Neuronal stem cell (in vitro differentiated cells): ENCODE measurements around the gene ITGAX.
A peak's percentile ranks its signal among the peaks of the same experiment; 100 is the strongest.

Experiments used
- DNase-seq: peaks from one replicate; pipeline ENCODE4 v3.0.0-alpha.2; 2013; ENCODE audit warnings: low spot score
- H2AFZ ChIP-seq: one replicate; pipeline ENCODE4 v1.6.1; 2013; ENCODE audit warnings: mild to moderate bottlenecking, low read length, inconsistent platforms
- H2AK5ac ChIP-seq: 2 replicates; pipeline ENCODE4 v1.6.1; 2013; ENCODE audit warnings: low read depth, mild to moderate bottlenecking, inconsistent platforms, low read length, moderate library complexity, mixed read lengths
- H2BK120ac ChIP-seq: 2 replicates; pipeline ENCODE4 v1.6.1; 2013; ENCODE audit warnings: low read depth, mild to moderate bottlenecking, inconsistent platforms, low read length, moderate library complexity, mixed read lengths
- H2BK12ac ChIP-seq: one replicate; pipeline ENCODE4 v1.6.1; 2013; ENCODE audit warnings: low read length, inconsistent platforms
- H2BK15ac ChIP-seq: 2 replicates; pipeline ENCODE4 v1.6.1; 2013; ENCODE audit warnings: mild to moderate bottlenecking, low read length, inconsistent platforms, mixed read lengths
- H2BK5ac ChIP-seq: one replicate; pipeline ENCODE4 v1.6.1; 2013; ENCODE audit warnings: inconsistent platforms, mild to moderate bottlenecking, low read length, moderate library complexity
- H3K14ac ChIP-seq: one replicate; pipeline ENCODE4 v1.6.1; 2013; ENCODE audit warnings: low read length, inconsistent platforms
- H3K18ac ChIP-seq: 2 replicates; pipeline ENCODE4 v1.6.1; 2013; ENCODE audit warnings: low read length, inconsistent platforms
- H3K23ac ChIP-seq: 2 replicates; pipeline ENCODE4 v1.6.1; 2013; ENCODE audit warnings: low read depth, mild to moderate bottlenecking, mixed read lengths, low read length, inconsistent platforms; ENCODE audit not compliant: poor library complexity
- H3K27ac ChIP-seq: replicated peaks from 3 replicates; pipeline ENCODE4 v1.5.1; 2013; ENCODE audit warnings: low read length, inconsistent platforms
- H3K27me3 ChIP-seq, 3 experiments: 2 replicates each; pipeline ENCODE4 v1.6.1; 2013; ENCODE audit warnings: low read length in 3 of 3, mild to moderate bottlenecking in 2 of 3, inconsistent platforms in 1 of 3, low read depth in 1 of 3, mixed read lengths in 1 of 3, moderate library complexity in 1 of 3; ENCODE audit not compliant: control insufficient read depth in 3 of 3, insufficient read depth in 3 of 3
- H3K36me3 ChIP-seq, 2 donors: replicated peaks in 1 of 2; 2 replicates each; pipeline ENCODE4 v1.6.1; 2013; ENCODE audit warnings: low read length in 2 of 2; ENCODE audit not compliant: control insufficient read depth in 2 of 2, insufficient read depth in 2 of 2
- H3K4ac ChIP-seq: 2 replicates; pipeline ENCODE4 v1.6.1; 2013; ENCODE audit warnings: inconsistent platforms, mild to moderate bottlenecking, low read length, moderate library complexity
- H3K4me1 ChIP-seq, 2 donors: 1 replicate in 1 of 2; 2 replicates in 1 of 2; pipeline ENCODE4 v1.6.1; 2013; ENCODE audit warnings: low read length in 2 of 2, low read depth in 1 of 2; ENCODE audit not compliant: control insufficient read depth in 2 of 2, insufficient read depth in 1 of 2
- H3K4me2 ChIP-seq: one replicate; pipeline ENCODE4 v1.6.1; 2013; ENCODE audit warnings: mild to moderate bottlenecking, low read length, inconsistent platforms; ENCODE audit not compliant: insufficient read depth, poor library complexity, severe bottlenecking
- H3K4me3 ChIP-seq, 2 donors: 2 replicates each; pipeline ENCODE4 v1.5.1; 2013; ENCODE audit warnings: low read length in 2 of 2, mild to moderate bottlenecking in 2 of 2, inconsistent platforms in 1 of 2, moderate library complexity in 1 of 2
- H3K79me1 ChIP-seq: one replicate; pipeline ENCODE4 v1.6.1; 2013; ENCODE audit warnings: low read depth, mild to moderate bottlenecking, inconsistent platforms, low read length, moderate library complexity
- H3K9ac ChIP-seq: one replicate; pipeline ENCODE4 v1.6.1; 2013; ENCODE audit warnings: mild to moderate bottlenecking, low read depth, low read length, inconsistent platforms; ENCODE audit not compliant: poor library complexity
- H3K9me3 ChIP-seq, 2 donors: replicated peaks in 1 of 2; 2 replicates each; pipeline versions ENCODE3 to v1.6.1; 2013; ENCODE audit warnings: low read length in 2 of 2, mild to moderate bottlenecking in 2 of 2, inconsistent platforms in 1 of 2, low read depth in 1 of 2, mixed read lengths in 1 of 2, moderate library complexity in 1 of 2; ENCODE audit not compliant: control insufficient read depth in 2 of 2, insufficient read depth in 1 of 2
- H4K8ac ChIP-seq: one replicate; pipeline ENCODE4 v1.6.1; 2013; ENCODE audit warnings: low read depth, mild to moderate bottlenecking, inconsistent platforms, low read length, moderate library complexity
- H4K91ac ChIP-seq: one replicate; pipeline ENCODE4 v1.6.1; 2013; ENCODE audit warnings: low read length, low read depth, mild to moderate bottlenecking, inconsistent platforms; ENCODE audit not compliant: poor library complexity
- WGBS, 2 donors: extraction: QIAGEN DNeasy Blood & Tissue Kit; methylation state at CpG; one replicate each; pipeline ENCODE4 v1.1.7; 2013; ENCODE audit warnings: missing lambda C conversion rate in 2 of 2, mixed read lengths in 1 of 2; ENCODE audit not compliant: insufficient read length in 2 of 2, insufficient replicate concordance in 1 of 2; ENCODE audit errors: extremely low coverage in 2 of 2; 5-methylcytosine and 5-hydroxymethylcytosine counted together

Gene ITGAX

GRCh38 chr16:31355431-31356100 is 590 bp downstream of the ITGAX start:
- no CpG with 5 or more reads among the region's 14 CpGs for WGBS, 2 donors
- Histone ChIP-seq H2AK5ac (peak overlapping the region; percentile 59), H3K4me1 (peaks cover 0 to 3% of the 10 kb centered on the region in 2 donors), H3K9me3 (no peaks in the 10 kb centered on the region), H3K14ac (no peak overlapping the region), H3K79me1 (no peaks in the 10 kb centered on the region), H2BK12ac (no peak overlapping the region), H4K91ac (no peak overlapping the region), H3K9ac (peak overlapping the region; percentile 36), H3K23ac (no peak overlapping the region), H2BK5ac (no peak overlapping the region), H2BK120ac (peak overlapping the region; percentile 61), H3K4me3 (no peak overlapping the region), H3K4ac (no peak overlapping the region), H3K36me3 (no peaks in the 10 kb centered on the region), H4K8ac (peak overlapping the region; percentile 55), H2BK15ac (no peak overlapping the region), H2AFZ (no peak overlapping the region), H3K27me3 (peaks cover 0 to 14% (median 0%) of the 10 kb centered on the region in 3 experiments), H3K27ac (no peak overlapping the region), H3K18ac (no peak overlapping the region), H3K4me2 (no peak overlapping the region)
- no peak for DNase-seq

GRCh38 chr16:31356566-31357323 is 1.8 kb downstream of the ITGAX start:
- Histone ChIP-seq H3K4me1 (peaks cover 0 to 3% of the 10 kb centered on the region in 2 donors), H3K18ac (peak overlapping the region; percentile 30), H3K36me3 (no peaks in the 10 kb centered on the region), H3K9me3 (no peaks in the 10 kb centered on the region), H2BK12ac (no peak overlapping the region), H2BK15ac (no peak overlapping the region), H4K8ac (no peak overlapping the region), H3K27me3 (peaks cover 0 to 14% (median 0%) of the 10 kb centered on the region in 3 experiments), H2AFZ (peak overlapping the region; percentile 13), H3K79me1 (no peaks in the 10 kb centered on the region), H2BK120ac (no peak overlapping the region), H3K14ac (no peak overlapping the region), H2AK5ac (peak overlapping the region; percentile 5), H3K9ac (peak overlapping the region; percentile 9), H3K4me3 (no peak overlapping the region), H4K91ac (no peak overlapping the region), H3K4me2 (no peak overlapping the region), H2BK5ac (peak overlapping the region; percentile 22), H3K4ac (peak overlapping the region; percentile 28), H3K27ac (no peak overlapping the region), H3K23ac (no peak overlapping the region)
- no CpG with 5 or more reads among the region's 28 CpGs for WGBS, 2 donors
- DNase-seq, result no peak

GRCh38 chr16:31357324-31358109 is 2.5 kb downstream of the ITGAX start:
- H2AFZ ChIP-seq, result peak overlapping the region; percentile 13
- WGBS, 2 donors, result no CpG with 5 or more reads among the region's 18 CpGs

More at GRCh38 chr16:31357324-31358109, 2.5 kb downstream of the ITGAX start:
- no peak overlapping the region for H3K4ac ChIP-seq
- H4K8ac ChIP-seq, result no peak overlapping the region
- no peak overlapping the region for H3K4me2 ChIP-seq
- peak overlapping the region; percentile 3 for H2AK5ac ChIP-seq
- no peak overlapping the region for H2BK15ac ChIP-seq
- DNase-seq, result no peak
- H2BK12ac ChIP-seq, result no peak overlapping the region
- no peaks in the 10 kb centered on the region for H3K79me1 ChIP-seq
- no peak overlapping the region for H3K27ac ChIP-seq
- H4K91ac ChIP-seq, result no peak overlapping the region
- no peaks in the 10 kb centered on the region for H3K9me3 ChIP-seq
- H2BK5ac ChIP-seq, result no peak overlapping the region
- peaks cover 0 to 14% (median 0%) of the 10 kb centered on the region in 3 experiments for H3K27me3 ChIP-seq
- H3K18ac ChIP-seq, result peak overlapping the region; percentile 8
- peaks cover 0 to 3% of the 10 kb centered on the region in 2 donors for H3K4me1 ChIP-seq
- H3K4me3 ChIP-seq, result no peak overlapping the region
- no peak overlapping the region for H3K9ac ChIP-seq
- H3K36me3 ChIP-seq, result no peaks in the 10 kb centered on the region
- no peak overlapping the region for H3K14ac ChIP-seq
- no peak overlapping the region for H2BK120ac ChIP-seq
- no peak overlapping the region for H3K23ac ChIP-seq
